HepG2 (cell line): ENCODE results near the gene CCDC88A. TPM values are rescaled to one million over a fixed set of nuclear protein-coding genes. Genes with fewer than 3 reads are reported as not detected.

Experiments used
- AGO2 ChIP-seq: fragments of 200-400 bp; formaldehyde crosslinking; optimal IDR thresholded peaks from 2 replicates; pipeline ENCODE3; 2017; ENCODE audit warnings: mild to moderate bottlenecking, low read depth, low read length, moderate library complexity
- HNRNPH1 ChIP-seq: fragments of 200-400 bp; formaldehyde crosslinking; optimal IDR thresholded peaks from 2 replicates; pipeline ENCODE3; 2017; ENCODE audit warnings: mild to moderate bottlenecking, low read depth, low read length
- MAZ ChIP-seq, 2 experiments: sonication (generic) in 1 of 2; formaldehyde crosslinking in 1 of 2; IDR thresholded peaks; 2 replicates each; pipeline versions ENCODE4 v1.5.0 to v1.6.1; 2012 to 2020; ENCODE audit warnings: low read depth in 2 of 2, mild to moderate bottlenecking in 2 of 2, borderline replicate concordance in 1 of 2, improper control_type of control experiment in 1 of 2, low read length in 1 of 2, missing genetic modification reagents in 1 of 2, moderate library complexity in 1 of 2
- MYC ChIP-seq: sonication (generic); formaldehyde crosslinking; IDR thresholded peaks from 2 replicates; pipeline ENCODE4 v1.9.0; 2021; ENCODE audit warnings: missing genetic modification reagents, borderline replicate concordance
- NCOA5 ChIP-seq: sonication (generic); formaldehyde crosslinking; IDR thresholded peaks from 2 replicates; pipeline ENCODE4 v1.4.0; 2020; ENCODE audit warnings: missing genetic modification reagents
- RAD51 ChIP-seq: fragments of 450-650 bp; IDR thresholded peaks from 2 replicates; pipeline ENCODE4 v1.6.1; 2016; ENCODE audit warnings: borderline replicate concordance
- SALL2 ChIP-seq: sonication (generic); formaldehyde crosslinking; IDR thresholded peaks from 2 replicates; pipeline ENCODE4 v1.8.1; 2023; ENCODE audit warnings: mild to moderate bottlenecking, missing genetic modification reagents, inconsistent platforms
- SIX1 ChIP-seq: sonication (generic); formaldehyde crosslinking; IDR thresholded peaks from 2 replicates; pipeline ENCODE4 v1.4.0; 2020; ENCODE audit warnings: missing genetic modification reagents, borderline replicate concordance
- THAP8 ChIP-seq: sonication (generic); formaldehyde crosslinking; IDR thresholded peaks from 2 replicates; pipeline ENCODE4 v1.5.1; 2020; ENCODE audit warnings: missing genetic modification reagents, mild to moderate bottlenecking, borderline replicate concordance
- TRIM24 ChIP-seq: sonication (generic); formaldehyde crosslinking; IDR thresholded peaks from 2 replicates; pipeline ENCODE4 v1.8.0; 2022; ENCODE audit warnings: mild to moderate bottlenecking, missing genetic modification reagents
- ZBTB7B ChIP-seq: sonication (generic); formaldehyde crosslinking; IDR thresholded peaks from 2 replicates; pipeline ENCODE4 v1.4.0; 2020; ENCODE audit warnings: missing genetic modification reagents
- ZNF619 ChIP-seq: sonication (generic); formaldehyde crosslinking; IDR thresholded peaks from 2 replicates; pipeline ENCODE4 v1.4.0; 2020; ENCODE audit warnings: mild to moderate bottlenecking, missing genetic modification reagents
- ZNF7 ChIP-seq: IDR thresholded peaks from 2 replicates; pipeline ENCODE4 v1.6.1; 2016; ENCODE audit warnings: missing biosample characterization, missing genetic modification reagents
- ZNF747 ChIP-seq: sonication (generic); formaldehyde crosslinking; IDR thresholded peaks from 2 replicates; pipeline ENCODE4 v1.8.1; 2023; ENCODE audit warnings: missing genetic modification reagents, mild to moderate bottlenecking, borderline replicate concordance
- polyA plus RNA-seq, 8 experiments: library from polyadenylated mRNA; depleted of rRNA in 3 of 8; stranded (reverse) in 7 of 8; unstranded in 1 of 8; fragments of >200 nt; fragmentation: Illumina TruSeq in 4 of 8; extraction: Trizol in 4 of 8; gene quantifications; 2 replicates each; pipeline versions ENCODE4 v1.2.1 to v1.2.3, GENCODE V29; 2011 to 2016; ENCODE audit warnings: low read depth in 4 of 8, missing spikeins in 1 of 8, mixed read lengths in 1 of 8; ENCODE audit not compliant: insufficient read depth in 1 of 8
- total RNA-seq, 5 experiments: library from RNA; depleted of rRNA; stranded (reverse); fragments of >200 nt; fragmentation: Illumina TruSeq; extraction: Trizol; gene quantifications; 2 replicates each; pipeline ENCODE4 v1.2.3, GENCODE V29; 2016; ENCODE audit warnings: low read depth in 1 of 5
- TF ChIP-seq, protein P1 (sequence below): sonication (generic); formaldehyde crosslinking; conservative IDR thresholded peaks from 2 replicates; pipeline ENCODE4 v1.4.0; 2020; ENCODE audit warnings: missing genetic modification reagents
- TF ChIP-seq, protein P2 (sequence below): sonication (generic); formaldehyde crosslinking; IDR thresholded peaks from 2 replicates; pipeline ENCODE4 v1.8.1; 2023; ENCODE audit warnings: mild to moderate bottlenecking, missing genetic modification reagents, borderline replicate concordance
- TF ChIP-seq, protein P3 (sequence below): sonication (generic); formaldehyde crosslinking; IDR thresholded peaks from 2 replicates; pipeline ENCODE4 v1.5.0; 2020; ENCODE audit warnings: mild to moderate bottlenecking, missing genetic modification reagents, borderline replicate concordance

CCDC88A gene
- total and polyA plus RNA-seq, 2 of the 13 experiments (the other 11 are each of a cell fraction or from before 2014, with no cell fraction given): 43.2 to 84.1 TPM

GRCh38 chr2:55268907-55269644 lies 150.6 kb downstream of the CCDC88A start, which contains the start of gene MTIF2 (continued):
- TF ChIP-seq, protein P1, sequence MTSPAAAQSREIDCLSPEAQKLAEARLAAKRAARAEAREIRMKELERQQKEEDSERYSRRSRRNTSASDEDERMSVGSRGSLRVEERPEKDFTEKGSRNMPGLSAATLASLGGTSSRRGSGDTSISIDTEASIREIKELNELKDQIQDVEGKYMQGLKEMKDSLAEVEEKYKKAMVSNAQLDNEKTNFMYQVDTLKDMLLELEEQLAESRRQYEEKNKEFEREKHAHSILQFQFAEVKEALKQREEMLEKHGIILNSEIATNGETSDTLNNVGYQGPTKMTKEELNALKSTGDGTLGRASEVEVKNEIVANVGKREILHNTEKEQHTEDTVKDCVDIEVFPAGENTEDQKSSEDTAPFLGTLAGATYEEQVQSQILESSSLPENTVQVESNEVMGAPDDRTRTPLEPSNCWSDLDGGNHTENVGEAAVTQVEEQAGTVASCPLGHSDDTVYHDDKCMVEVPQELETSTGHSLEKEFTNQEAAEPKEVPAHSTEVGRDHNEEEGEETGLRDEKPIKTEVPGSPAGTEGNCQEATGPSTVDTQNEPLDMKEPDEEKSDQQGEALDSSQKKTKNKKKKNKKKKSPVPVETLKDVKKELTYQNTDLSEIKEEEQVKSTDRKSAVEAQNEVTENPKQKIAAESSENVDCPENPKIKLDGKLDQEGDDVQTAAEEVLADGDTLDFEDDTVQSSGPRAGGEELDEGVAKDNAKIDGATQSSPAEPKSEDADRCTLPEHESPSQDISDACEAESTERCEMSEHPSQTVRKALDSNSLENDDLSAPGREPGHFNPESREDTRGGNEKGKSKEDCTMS (CRISPR knock-in tag): 0 out of 2 replicates have a peak, but pooled peaks have one; percentile 62
- TF ChIP-seq ZNF619 (CRISPR knock-in tag) (peak; percentile 100), ZBTB7B (CRISPR knock-in tag) (peak; percentile 87), HNRNPH1 (peak; percentile 94), MAZ (IDR thresholded peaks at IDR 0.05; ENCODE audit: borderline replicate concordance, low read depth, low read length) (peak; percentile 94), MAZ (CRISPR knock-in tag; IDR thresholded peaks at IDR 0.05; ENCODE audit: low read depth) (peak; percentile 92), SIX1 (CRISPR knock-in tag) (peak; percentile 81; the same call in 1 of the 2 replicates), SALL2 (CRISPR knock-in tag) (peak; percentile 96), MYC (CRISPR knock-in tag) (peak; percentile 95), TRIM24 (CRISPR knock-in tag) (no peak), ZNF747 (peak; percentile 99), ZNF7 (no peak), RAD51 (no peak), AGO2 (peak; percentile 87), THAP8 (CRISPR knock-in tag) (peak; percentile 26; the same call in 1 of the 2 replicates), NCOA5 (CRISPR knock-in tag) (no peak)
- TF ChIP-seq, protein P2, sequence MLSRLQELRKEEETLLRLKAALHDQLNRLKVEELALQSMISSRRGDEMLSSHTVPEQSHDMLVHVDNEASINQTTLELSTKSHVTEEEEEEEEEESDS (CRISPR knock-in tag): peak; percentile 90
- TF ChIP-seq, protein P3, sequence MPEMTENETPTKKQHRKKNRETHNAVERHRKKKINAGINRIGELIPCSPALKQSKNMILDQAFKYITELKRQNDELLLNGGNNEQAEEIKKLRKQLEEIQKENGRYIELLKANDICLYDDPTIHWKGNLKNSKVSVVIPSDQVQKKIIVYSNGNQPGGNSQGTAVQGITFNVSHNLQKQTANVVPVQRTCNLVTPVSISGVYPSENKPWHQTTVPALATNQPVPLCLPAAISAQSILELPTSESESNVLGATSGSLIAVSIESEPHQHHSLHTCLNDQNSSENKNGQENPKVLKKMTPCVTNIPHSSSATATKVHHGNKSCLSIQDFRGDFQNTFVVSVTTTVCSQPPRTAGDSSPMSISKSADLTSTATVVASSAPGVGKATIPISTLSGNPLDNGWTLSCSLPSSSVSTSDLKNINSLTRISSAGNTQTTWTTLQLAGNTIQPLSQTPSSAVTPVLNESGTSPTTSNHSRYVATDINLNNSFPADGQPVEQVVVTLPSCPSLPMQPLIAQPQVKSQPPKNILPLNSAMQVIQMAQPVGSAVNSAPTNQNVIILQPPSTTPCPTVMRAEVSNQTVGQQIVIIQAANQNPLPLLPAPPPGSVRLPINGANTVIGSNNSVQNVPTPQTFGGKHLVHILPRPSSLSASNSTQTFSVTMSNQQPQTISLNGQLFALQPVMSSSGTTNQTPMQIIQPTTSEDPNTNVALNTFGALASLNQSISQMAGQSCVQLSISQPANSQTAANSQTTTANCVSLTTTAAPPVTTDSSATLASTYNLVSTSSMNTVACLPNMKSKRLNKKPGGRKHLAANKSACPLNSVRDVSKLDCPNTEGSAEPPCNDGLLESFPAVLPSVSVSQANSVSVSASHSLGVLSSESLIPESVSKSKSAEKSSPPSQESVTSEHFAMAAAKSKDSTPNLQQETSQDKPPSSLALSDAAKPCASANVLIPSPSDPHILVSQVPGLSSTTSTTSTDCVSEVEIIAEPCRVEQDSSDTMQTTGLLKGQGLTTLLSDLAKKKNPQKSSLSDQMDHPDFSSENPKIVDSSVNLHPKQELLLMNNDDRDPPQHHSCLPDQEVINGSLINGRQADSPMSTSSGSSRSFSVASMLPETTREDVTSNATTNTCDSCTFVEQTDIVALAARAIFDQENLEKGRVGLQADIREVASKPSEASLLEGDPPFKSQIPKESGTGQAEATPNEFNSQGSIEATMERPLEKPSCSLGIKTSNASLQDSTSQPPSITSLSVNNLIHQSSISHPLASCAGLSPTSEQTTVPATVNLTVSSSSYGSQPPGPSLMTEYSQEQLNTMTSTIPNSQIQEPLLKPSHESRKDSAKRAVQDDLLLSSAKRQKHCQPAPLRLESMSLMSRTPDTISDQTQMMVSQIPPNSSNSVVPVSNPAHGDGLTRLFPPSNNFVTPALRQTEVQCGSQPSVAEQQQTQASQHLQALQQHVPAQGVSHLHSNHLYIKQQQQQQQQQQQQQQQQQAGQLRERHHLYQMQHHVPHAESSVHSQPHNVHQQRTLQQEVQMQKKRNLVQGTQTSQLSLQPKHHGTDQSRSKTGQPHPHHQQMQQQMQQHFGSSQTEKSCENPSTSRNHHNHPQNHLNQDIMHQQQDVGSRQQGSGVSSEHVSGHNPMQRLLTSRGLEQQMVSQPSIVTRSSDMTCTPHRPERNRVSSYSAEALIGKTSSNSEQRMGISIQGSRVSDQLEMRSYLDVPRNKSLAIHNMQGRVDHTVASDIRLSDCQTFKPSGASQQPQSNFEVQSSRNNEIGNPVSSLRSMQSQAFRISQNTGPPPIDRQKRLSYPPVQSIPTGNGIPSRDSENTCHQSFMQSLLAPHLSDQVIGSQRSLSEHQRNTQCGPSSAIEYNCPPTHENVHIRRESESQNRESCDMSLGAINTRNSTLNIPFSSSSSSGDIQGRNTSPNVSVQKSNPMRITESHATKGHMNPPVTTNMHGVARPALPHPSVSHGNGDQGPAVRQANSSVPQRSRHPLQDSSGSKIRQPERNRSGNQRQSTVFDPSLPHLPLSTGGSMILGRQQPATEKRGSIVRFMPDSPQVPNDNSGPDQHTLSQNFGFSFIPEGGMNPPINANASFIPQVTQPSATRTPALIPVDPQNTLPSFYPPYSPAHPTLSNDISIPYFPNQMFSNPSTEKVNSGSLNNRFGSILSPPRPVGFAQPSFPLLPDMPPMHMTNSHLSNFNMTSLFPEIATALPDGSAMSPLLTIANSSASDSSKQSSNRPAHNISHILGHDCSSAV (CRISPR knock-in tag): peak; percentile 97
